HG03442 (cell line): ENCODE results near the gene CORO2A.
A peak's percentile ranks its signal among the peaks of the same experiment; 100 is the strongest.
"Not testable (repeated sequence)": the region's sequence is repeated elsewhere in the genome, so short reads cannot be mapped to it uniquely, and the experiment has no call there.

Experiments used
- ATAC-seq: cut with Tn5 transposase; IDR thresholded peaks from one replicate; pipeline ENCODE4 v1.9.1; 2021; ENCODE audit warnings: mild to moderate bottlenecking, moderate library complexity; ENCODE audit not compliant: unreplicated experiment

Gene CORO2A

GRCh38 chr9:98191671-98192502 lies 550 bp downstream of the CORO2A start:
- ATAC-seq: peak; percentile 26

GRCh38 chr9:98191181-98191608 lies 1.2 kb downstream of the CORO2A start:
- ATAC-seq: no peak

GRCh38 chr9:98190757-98191105 lies 1.7 kb downstream of the CORO2A start:
- ATAC-seq: no peak

GRCh38 chr9:98189412-98189811 lies 3.0 kb downstream of the CORO2A start:
- no peak for ATAC-seq

- no peak for ATAC-seq
Measured at GRCh38 chr9:98187926-98188325, 4.5 kb downstream of the CORO2A start.

- no peak for ATAC-seq
Measured at GRCh38 chr9:98186236-98186635, 6.2 kb downstream of the CORO2A start.

GRCh38 chr9:98185611-98186171 lies 6.7 kb downstream of the CORO2A start:
- ATAC-seq: no peak

GRCh38 chr9:98185021-98185567 lies 7.3 kb downstream of the CORO2A start:
- no peak for ATAC-seq

- no peak for ATAC-seq
Measured at GRCh38 chr9:98184326-98184725, 8.1 kb downstream of the CORO2A start.

- ATAC-seq: no peak
Measured at GRCh38 chr9:98182889-98183599, 9.4 kb downstream of the CORO2A start.

GRCh38 chr9:98182069-98182820 lies 10.2 kb downstream of the CORO2A start:
- no peak for ATAC-seq

GRCh38 chr9:98181746-98182068 lies 10.7 kb downstream of the CORO2A start:
- ATAC-seq: no peak

- ATAC-seq: no peak
Measured at GRCh38 chr9:98180996-98181395, 11.4 kb downstream of the CORO2A start.

- no peak for ATAC-seq
Measured at GRCh38 chr9:98178874-98179850, 13.3 kb downstream of the CORO2A start.

GRCh38 chr9:98176391-98177259 lies 15.8 kb downstream of the CORO2A start:
- no peak for ATAC-seq

- ATAC-seq: no peak
Measured at GRCh38 chr9:98175762-98176161, 16.7 kb downstream of the CORO2A start.

- ATAC-seq: no peak
Measured at GRCh38 chr9:98175028-98175569, 17.3 kb downstream of the CORO2A start.

- not testable (repeated sequence) for ATAC-seq
Measured at GRCh38 chr9:98174502-98174918, 17.9 kb downstream of the CORO2A start.

GRCh38 chr9:98173181-98173580 lies 19.3 kb downstream of the CORO2A start:
- no peak for ATAC-seq
